Stimulated activated CD8-positive, alpha-beta memory T cell treated with anti-CD3 and anti-CD28 coated beads, Interleukin-7, amount 100 ng/mL, for 24 hours (primary cell): ENCODE data around the gene KRTAP1-4.
"Not testable (repeated sequence)": the region's sequence is repeated elsewhere in the genome, so short reads cannot be mapped to it uniquely, and the experiment has no call there.

Experiments
- DNase-seq: peaks from one replicate; pipeline ENCODE4 v3.0.0-alpha.2; 2020; ENCODE audit warnings: low read depth

The KRTAP1-4 gene

GRCh38 chr17:41004397-41004796 lies 25.6 kb downstream of the KRTAP1-4 start:
- DNase-seq = no peak

GRCh38 chr17:41003926-41004325 lies 26.1 kb downstream of the KRTAP1-4 start:
- no peak for DNase-seq

GRCh38 chr17:41002814-41003213 lies 27.2 kb downstream of the KRTAP1-4 start:
- no peak for DNase-seq

- DNase-seq = no peak
Measured at GRCh38 chr17:41001795-41002194, 28.2 kb downstream of the KRTAP1-4 start.

- not testable (repeated sequence) for DNase-seq
Measured at GRCh38 chr17:40999563-40999962, 30.4 kb downstream of the KRTAP1-4 start, which contains the start of gene KRTAP3-2. TSS of gene KRTAP3-2 (minus strand) at chr17:40999906. CDS start at chr17:40999853, 53 bp downstream.

- DNase-seq = no peak
Measured at GRCh38 chr17:40997361-40997760, 32.6 kb downstream of the KRTAP1-4 start.

- DNase-seq = no peak
Measured at GRCh38 chr17:40996829-40997228, 33.2 kb downstream of the KRTAP1-4 start.

GRCh38 chr17:40995116-40995515 lies 34.9 kb downstream of the KRTAP1-4 start:
- no peak for DNase-seq

GRCh38 chr17:40993839-40994238 lies 36.2 kb downstream of the KRTAP1-4 start, which contains the start of gene KRTAP3-3:
TSS of gene KRTAP3-3 (minus strand) at chr17:40994164. CDS start at chr17:40994097, 67 bp downstream.
- no peak for DNase-seq

- DNase-seq = no peak
Measured at GRCh38 chr17:40993084-40993483, 36.9 kb downstream of the KRTAP1-4 start.

GRCh38 chr17:40992666-40993065 lies 37.3 kb downstream of the KRTAP1-4 start:
- no peak for DNase-seq

GRCh38 chr17:40986920-40987319 lies 43.1 kb downstream of the KRTAP1-4 start:
- DNase-seq = no peak

GRCh38 chr17:40984226-40984625 lies 45.8 kb downstream of the KRTAP1-4 start, which contains the start of gene KRT40:
TSS of gene KRT40 (minus strand) at chr17:40984326. CDS start at chr17:40984273, 53 bp downstream.
- no peak for DNase-seq

GRCh38 chr17:40981115-40981514 lies 48.9 kb downstream of the KRTAP1-4 start:
- DNase-seq = no peak

GRCh38 chr17:40980596-40980995 lies 49.4 kb downstream of the KRTAP1-4 start:
- no peak for DNase-seq

GRCh38 chr17:40980117-40980516 lies 49.9 kb downstream of the KRTAP1-4 start:
- DNase-seq = no peak
